HEK293 (cell line): ENCODE data around the gene TRAPPC10.

Experiments
- CTCF ChIA-PET: fragments of 350-600 bp; formaldehyde crosslinking; extraction: SDS; loops from one replicate; lab custom pipeline; 2021; ENCODE audit warnings: antibody characterized with exemption; lab: Yijun Ruan, JAX
- POLR2A ChIA-PET: fragments of 300-600 bp; formaldehyde crosslinking; extraction: SDS; loops from one replicate; lab custom pipeline; 2020; ENCODE audit warnings: antibody characterized with exemption, inconsistent platforms; lab: Yijun Ruan, JAX
- H3K27ac ChIP-seq: fragments of 200-500 bp; sonication (Bioruptor generic); 2 replicates; pipeline ENCODE4 v1.5.1; 2014; ENCODE audit warnings: low read depth, low read length, control low read depth, inconsistent platforms; ENCODE audit errors: extremely low read depth
- H3K36me3 ChIP-seq, 2 experiments: fragments of 200-500 bp in 1 of 2; sonication (Bioruptor generic) in 1 of 2; 1 replicate in 1 of 2; 2 replicates in 1 of 2; pipeline ENCODE4 v1.5.1; 2014 to 2017; ENCODE audit warnings: inconsistent platforms in 2 of 2, low read length in 2 of 2; ENCODE audit not compliant: control insufficient read depth in 2 of 2, insufficient read depth in 1 of 2
- H3K4me1 ChIP-seq: fragments of 200-500 bp; sonication (Bioruptor generic); 2 replicates; pipeline ENCODE4 v1.5.1; 2014; ENCODE audit warnings: mild to moderate bottlenecking, low read length, inconsistent platforms; ENCODE audit not compliant: control insufficient read depth, insufficient read depth
- H3K4me3 ChIP-seq: 2 replicates; pipeline ENCODE4 v1.5.1; 2011; ENCODE audit warnings: low read depth, mild to moderate bottlenecking, control low read depth, low read length, moderate library complexity
- H3K9me3 ChIP-seq: fragments of 200-500 bp; sonication (Bioruptor generic); 2 replicates; pipeline ENCODE4 v1.5.1; 2014; ENCODE audit warnings: low read depth, low read length, inconsistent platforms; ENCODE audit not compliant: control insufficient read depth, insufficient read depth
- BCL11B ChIP-seq: fragments of 450-650 bp; formaldehyde crosslinking; IDR thresholded peaks from 2 replicates; pipeline ENCODE4 v1.5.1; 2016; ENCODE audit warnings: low read depth, missing biosample characterization, missing genetic modification characterization
- GLI2 ChIP-seq: fragments of 450-650 bp; formaldehyde crosslinking; IDR thresholded peaks from 2 replicates; pipeline ENCODE4; 2017; ENCODE audit warnings: missing biosample characterization, missing genetic modification characterization, low read depth, borderline replicate concordance
- MYNN ChIP-seq: fragments of 450-650 bp; formaldehyde crosslinking; IDR thresholded peaks from 2 replicates; pipeline ENCODE4 v1.5.1; 2016; ENCODE audit warnings: missing biosample characterization, missing genetic modification characterization, borderline replicate concordance
- MZF1 ChIP-seq: fragments of 450-650 bp; formaldehyde crosslinking; IDR thresholded peaks from 2 replicates; pipeline ENCODE4 v1.5.1; 2017; ENCODE audit warnings: missing biosample characterization, missing genetic modification characterization, borderline replicate concordance
- WT1 ChIP-seq: fragments of 450-650 bp; formaldehyde crosslinking; IDR thresholded peaks from 2 replicates; pipeline ENCODE4 v1.5.1; 2016; ENCODE audit warnings: missing biosample characterization, missing genetic modification characterization
- YY1 ChIP-seq: fragments of 450-650 bp; formaldehyde crosslinking; IDR thresholded peaks from 2 replicates; pipeline ENCODE4 v1.5.1; 2018; ENCODE audit warnings: missing biosample characterization, missing genetic modification characterization
- ZFP69B ChIP-seq: fragments of 450-650 bp; formaldehyde crosslinking; IDR thresholded peaks from 2 replicates; pipeline ENCODE4 v1.5.1; 2016; ENCODE audit warnings: missing biosample characterization, missing genetic modification characterization
- ZNF140 ChIP-seq: fragments of 450-650 bp; formaldehyde crosslinking; IDR thresholded peaks from 2 replicates; pipeline ENCODE4 v1.5.1; 2016; ENCODE audit warnings: missing biosample characterization, missing genetic modification characterization
- ZNF157 ChIP-seq: fragments of 450-650 bp; formaldehyde crosslinking; IDR thresholded peaks from 2 replicates; pipeline ENCODE4 v1.5.1; 2016; ENCODE audit warnings: missing biosample characterization, missing genetic modification characterization
- ZNF16 ChIP-seq: fragments of 450-650 bp; formaldehyde crosslinking; IDR thresholded peaks from 2 replicates; pipeline ENCODE4 v1.5.1; 2016; ENCODE audit warnings: low read depth, missing biosample characterization, missing genetic modification characterization
- ZNF175 ChIP-seq: fragments of 450-650 bp; formaldehyde crosslinking; IDR thresholded peaks from 2 replicates; pipeline ENCODE4 v1.5.1; 2016; ENCODE audit warnings: missing biosample characterization, missing genetic modification characterization
- ZNF202 ChIP-seq: fragments of 450-650 bp; formaldehyde crosslinking; IDR thresholded peaks from 2 replicates; pipeline ENCODE4 v1.5.1; 2016; ENCODE audit warnings: missing biosample characterization, missing genetic modification characterization, borderline replicate concordance
- ZNF239 ChIP-seq: fragments of 450-650 bp; formaldehyde crosslinking; IDR thresholded peaks from 2 replicates; pipeline ENCODE4 v1.5.1; 2016; ENCODE audit warnings: missing biosample characterization, missing genetic modification characterization
- ZNF248 ChIP-seq: fragments of 450-650 bp; formaldehyde crosslinking; IDR thresholded peaks from 2 replicates; pipeline ENCODE4 v1.5.1; 2017; ENCODE audit warnings: missing biosample characterization, missing genetic modification characterization
- ZNF354C ChIP-seq: fragments of 450-650 bp; formaldehyde crosslinking; IDR thresholded peaks from 2 replicates; pipeline ENCODE4 v1.5.1; 2016; ENCODE audit warnings: missing biosample characterization, missing genetic modification characterization, low read depth, borderline replicate concordance
- ZNF514 ChIP-seq: fragments of 450-650 bp; formaldehyde crosslinking; IDR thresholded peaks from 2 replicates; pipeline ENCODE4 v1.5.1; 2016; ENCODE audit warnings: missing biosample characterization, missing genetic modification characterization
- ZNF629 ChIP-seq: fragments of 450-650 bp; formaldehyde crosslinking; IDR thresholded peaks from 2 replicates; pipeline ENCODE4 v1.5.1; 2017; ENCODE audit warnings: missing biosample characterization, missing genetic modification characterization
- ZNF658 ChIP-seq: fragments of 450-650 bp; formaldehyde crosslinking; IDR thresholded peaks from 2 replicates; pipeline ENCODE4; 2016; ENCODE audit warnings: missing biosample characterization, missing genetic modification characterization
- ZNF707 ChIP-seq: fragments of 450-650 bp; formaldehyde crosslinking; IDR thresholded peaks from 2 replicates; pipeline ENCODE4 v1.5.1; 2016; ENCODE audit warnings: missing biosample characterization, missing genetic modification characterization
- TF ChIP-seq, protein P1 (sequence below): fragments of 450-650 bp; formaldehyde crosslinking; IDR thresholded peaks from 2 replicates; pipeline ENCODE4 v1.5.1; 2016; ENCODE audit warnings: missing biosample characterization, missing genetic modification characterization
- TF ChIP-seq, protein P2 (sequence below): fragments of 450-650 bp; formaldehyde crosslinking; IDR thresholded peaks from 2 replicates; pipeline ENCODE4 v1.5.1; 2017; ENCODE audit warnings: missing biosample characterization, missing genetic modification characterization
- TF ChIP-seq, protein P3 (sequence below): fragments of 450-650 bp; formaldehyde crosslinking; conservative IDR thresholded peaks from 2 replicates; pipeline ENCODE4 v1.5.1; 2016; ENCODE audit warnings: low read depth, missing biosample characterization, missing genetic modification characterization
- TF ChIP-seq, protein P4 (sequence below): fragments of 450-650 bp; formaldehyde crosslinking; IDR thresholded peaks from 2 replicates; pipeline ENCODE4 v1.5.1; 2016; ENCODE audit warnings: missing biosample characterization, missing genetic modification characterization

The TRAPPC10 gene

DNA sequence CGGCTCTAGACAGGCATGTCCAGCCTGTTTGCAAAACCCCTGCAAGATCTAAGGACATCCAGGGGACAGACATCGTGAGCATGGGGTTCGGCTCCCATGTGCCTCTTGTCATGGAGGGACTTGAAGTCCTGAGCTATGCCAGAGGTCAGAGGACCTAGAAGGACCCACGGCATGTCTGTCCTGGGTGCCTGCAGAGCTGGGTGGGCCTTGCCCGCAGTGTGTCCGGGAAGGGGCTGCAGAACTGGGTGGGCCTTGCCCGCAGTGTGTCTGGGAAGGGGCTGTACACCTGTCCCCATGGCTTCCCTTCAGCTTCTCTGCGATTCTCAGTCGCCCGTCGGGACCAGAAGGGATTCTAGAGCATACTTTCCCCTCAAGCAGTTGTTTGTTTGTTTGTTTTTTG is 20.0 kb upstream of the TRAPPC10 start:
- no peak overlapping the region for H3K4me3 ChIP-seq
- no peaks in the 10 kb centered on the region for H3K9me3 ChIP-seq
- H3K36me3 ChIP-seq = no peaks in the 10 kb centered on the region
- no peaks in the 10 kb centered on the region for H3K4me1 ChIP-seq
- POLR2A ChIA-PET = interaction anchor here (1.1 kb wide), 1 partner anchor 19 kb away, joined by 4 read pairs; no protein-coding TSS in a partner anchor
- no peak overlapping the region for H3K27ac ChIP-seq
- TF ChIP-seq, protein P1, sequence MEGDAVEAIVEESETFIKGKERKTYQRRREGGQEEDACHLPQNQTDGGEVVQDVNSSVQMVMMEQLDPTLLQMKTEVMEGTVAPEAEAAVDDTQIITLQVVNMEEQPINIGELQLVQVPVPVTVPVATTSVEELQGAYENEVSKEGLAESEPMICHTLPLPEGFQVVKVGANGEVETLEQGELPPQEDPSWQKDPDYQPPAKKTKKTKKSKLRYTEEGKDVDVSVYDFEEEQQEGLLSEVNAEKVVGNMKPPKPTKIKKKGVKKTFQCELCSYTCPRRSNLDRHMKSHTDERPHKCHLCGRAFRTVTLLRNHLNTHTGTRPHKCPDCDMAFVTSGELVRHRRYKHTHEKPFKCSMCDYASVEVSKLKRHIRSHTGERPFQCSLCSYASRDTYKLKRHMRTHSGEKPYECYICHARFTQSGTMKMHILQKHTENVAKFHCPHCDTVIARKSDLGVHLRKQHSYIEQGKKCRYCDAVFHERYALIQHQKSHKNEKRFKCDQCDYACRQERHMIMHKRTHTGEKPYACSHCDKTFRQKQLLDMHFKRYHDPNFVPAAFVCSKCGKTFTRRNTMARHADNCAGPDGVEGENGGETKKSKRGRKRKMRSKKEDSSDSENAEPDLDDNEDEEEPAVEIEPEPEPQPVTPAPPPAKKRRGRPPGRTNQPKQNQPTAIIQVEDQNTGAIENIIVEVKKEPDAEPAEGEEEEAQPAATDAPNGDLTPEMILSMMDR (tag by site-specific recombination) = no peak
- TF ChIP-seq ZNF514 (tag by site-specific recombination) = no peak
- TF ChIP-seq, protein P2, sequence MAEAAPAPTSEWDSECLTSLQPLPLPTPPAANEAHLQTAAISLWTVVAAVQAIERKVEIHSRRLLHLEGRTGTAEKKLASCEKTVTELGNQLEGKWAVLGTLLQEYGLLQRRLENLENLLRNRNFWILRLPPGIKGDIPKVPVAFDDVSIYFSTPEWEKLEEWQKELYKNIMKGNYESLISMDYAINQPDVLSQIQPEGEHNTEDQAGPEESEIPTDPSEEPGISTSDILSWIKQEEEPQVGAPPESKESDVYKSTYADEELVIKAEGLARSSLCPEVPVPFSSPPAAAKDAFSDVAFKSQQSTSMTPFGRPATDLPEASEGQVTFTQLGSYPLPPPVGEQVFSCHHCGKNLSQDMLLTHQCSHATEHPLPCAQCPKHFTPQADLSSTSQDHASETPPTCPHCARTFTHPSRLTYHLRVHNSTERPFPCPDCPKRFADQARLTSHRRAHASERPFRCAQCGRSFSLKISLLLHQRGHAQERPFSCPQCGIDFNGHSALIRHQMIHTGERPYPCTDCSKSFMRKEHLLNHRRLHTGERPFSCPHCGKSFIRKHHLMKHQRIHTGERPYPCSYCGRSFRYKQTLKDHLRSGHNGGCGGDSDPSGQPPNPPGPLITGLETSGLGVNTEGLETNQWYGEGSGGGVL = no peak
- no peak for TF ChIP-seq MYNN
- TF ChIP-seq MZF1 (tag by site-specific recombination) = no peak
- no peak for TF ChIP-seq YY1 (tag by site-specific recombination)
- TF ChIP-seq, protein P3, sequence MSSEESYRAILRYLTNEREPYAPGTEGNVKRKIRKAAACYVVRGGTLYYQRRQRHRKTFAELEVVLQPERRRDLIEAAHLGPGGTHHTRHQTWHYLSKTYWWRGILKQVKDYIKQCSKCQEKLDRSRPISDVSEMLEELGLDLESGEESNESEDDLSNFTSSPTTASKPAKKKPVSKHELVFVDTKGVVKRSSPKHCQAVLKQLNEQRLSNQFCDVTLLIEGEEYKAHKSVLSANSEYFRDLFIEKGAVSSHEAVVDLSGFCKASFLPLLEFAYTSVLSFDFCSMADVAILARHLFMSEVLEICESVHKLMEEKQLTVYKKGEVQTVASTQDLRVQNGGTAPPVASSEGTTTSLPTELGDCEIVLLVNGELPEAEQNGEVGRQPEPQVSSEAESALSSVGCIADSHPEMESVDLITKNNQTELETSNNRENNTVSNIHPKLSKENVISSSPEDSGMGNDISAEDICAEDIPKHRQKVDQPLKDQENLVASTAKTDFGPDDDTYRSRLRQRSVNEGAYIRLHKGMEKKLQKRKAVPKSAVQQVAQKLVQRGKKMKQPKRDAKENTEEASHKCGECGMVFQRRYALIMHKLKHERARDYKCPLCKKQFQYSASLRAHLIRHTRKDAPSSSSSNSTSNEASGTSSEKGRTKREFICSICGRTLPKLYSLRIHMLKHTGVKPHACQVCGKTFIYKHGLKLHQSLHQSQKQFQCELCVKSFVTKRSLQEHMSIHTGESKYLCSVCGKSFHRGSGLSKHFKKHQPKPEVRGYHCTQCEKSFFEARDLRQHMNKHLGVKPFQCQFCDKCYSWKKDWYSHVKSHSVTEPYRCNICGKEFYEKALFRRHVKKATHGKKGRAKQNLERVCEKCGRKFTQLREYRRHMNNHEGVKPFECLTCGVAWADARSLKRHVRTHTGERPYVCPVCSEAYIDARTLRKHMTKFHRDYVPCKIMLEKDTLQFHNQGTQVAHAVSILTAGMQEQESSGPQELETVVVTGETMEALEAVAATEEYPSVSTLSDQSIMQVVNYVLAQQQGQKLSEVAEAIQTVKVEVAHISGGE = no peak
- no peak for TF ChIP-seq GLI2 (tag by site-specific recombination)
- no peak for TF ChIP-seq ZNF239 (tag by site-specific recombination)
- no peak for TF ChIP-seq ZNF175 (tag by site-specific recombination)
- TF ChIP-seq, protein P4, sequence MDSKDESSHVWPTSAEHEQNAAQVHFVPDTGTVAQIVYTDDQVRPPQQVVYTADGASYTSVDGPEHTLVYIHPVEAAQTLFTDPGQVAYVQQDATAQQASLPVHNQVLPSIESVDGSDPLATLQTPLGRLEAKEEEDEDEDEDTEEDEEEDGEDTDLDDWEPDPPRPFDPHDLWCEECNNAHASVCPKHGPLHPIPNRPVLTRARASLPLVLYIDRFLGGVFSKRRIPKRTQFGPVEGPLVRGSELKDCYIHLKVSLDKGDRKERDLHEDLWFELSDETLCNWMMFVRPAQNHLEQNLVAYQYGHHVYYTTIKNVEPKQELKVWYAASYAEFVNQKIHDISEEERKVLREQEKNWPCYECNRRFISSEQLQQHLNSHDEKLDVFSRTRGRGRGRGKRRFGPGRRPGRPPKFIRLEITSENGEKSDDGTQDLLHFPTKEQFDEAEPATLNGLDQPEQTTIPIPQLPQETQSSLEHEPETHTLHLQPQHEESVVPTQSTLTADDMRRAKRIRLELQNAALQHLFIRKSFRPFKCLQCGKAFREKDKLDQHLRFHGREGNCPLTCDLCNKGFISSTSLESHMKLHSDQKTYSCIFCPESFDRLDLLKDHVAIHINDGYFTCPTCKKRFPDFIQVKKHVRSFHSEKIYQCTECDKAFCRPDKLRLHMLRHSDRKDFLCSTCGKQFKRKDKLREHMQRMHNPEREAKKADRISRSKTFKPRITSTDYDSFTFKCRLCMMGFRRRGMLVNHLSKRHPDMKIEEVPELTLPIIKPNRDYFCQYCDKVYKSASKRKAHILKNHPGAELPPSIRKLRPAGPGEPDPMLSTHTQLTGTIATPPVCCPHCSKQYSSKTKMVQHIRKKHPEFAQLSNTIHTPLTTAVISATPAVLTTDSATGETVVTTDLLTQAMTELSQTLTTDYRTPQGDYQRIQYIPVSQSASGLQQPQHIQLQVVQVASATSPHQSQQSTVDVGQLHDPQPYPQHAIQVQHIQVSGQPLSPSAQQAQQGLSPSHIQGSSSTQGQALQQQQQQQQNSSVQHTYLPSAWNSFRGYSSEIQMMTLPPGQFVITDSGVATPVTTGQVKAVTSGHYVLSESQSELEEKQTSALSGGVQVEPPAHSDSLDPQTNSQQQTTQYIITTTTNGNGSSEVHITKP (tag by site-specific recombination) = no peak
- CTCF ChIA-PET = interaction anchor here (1.4 kb wide), 1 partner anchor 17 kb away, joined by 4 read pairs; no protein-coding TSS in a partner anchor

DNA sequence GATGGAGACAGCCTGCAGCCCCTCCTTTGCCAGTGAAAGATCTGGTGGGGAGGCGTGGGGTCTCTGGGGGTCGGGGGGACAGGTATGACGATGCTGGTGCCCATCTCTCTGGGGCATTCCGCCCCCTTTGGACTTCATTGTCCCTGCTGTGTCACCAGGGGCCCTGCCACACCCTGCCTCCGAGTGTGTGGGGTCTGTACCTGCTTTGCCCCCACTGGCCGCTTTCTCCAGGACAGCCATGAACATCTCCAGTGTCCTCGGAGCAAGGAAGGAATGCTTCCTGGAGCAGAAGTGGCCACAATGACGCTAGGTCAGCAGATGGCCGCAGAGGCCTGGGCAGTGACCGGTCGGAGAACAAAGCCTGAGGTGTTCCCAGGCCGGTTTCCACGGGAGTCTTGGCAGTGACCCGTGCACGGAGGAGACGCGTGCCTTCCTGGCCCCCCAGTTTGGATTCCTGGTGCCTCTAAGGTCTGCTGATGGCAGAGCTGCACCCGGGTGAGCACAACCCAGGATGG is 18.6 kb upstream of the TRAPPC10 start:
- Histone ChIP-seq H3K4me1 (no peaks in the 10 kb centered on the region), H3K36me3 (no peaks in the 10 kb centered on the region), H3K9me3 (no peaks in the 10 kb centered on the region), H3K4me3 (no peak overlapping the region), H3K27ac (no peak overlapping the region)
- ChIA-PET CTCF (interaction anchor here (0.8 kb wide), 1 partner anchor 182 kb away, joined by 3 read pairs; no protein-coding TSS in a partner anchor), POLR2A (no interaction called here)
- TF ChIP-seq ZNF707 (tag by site-specific recombination) = no peak
- TF ChIP-seq BCL11B = no peak
- no peak for TF ChIP-seq WT1 (tag by site-specific recombination)
- TF ChIP-seq ZNF354C (tag by site-specific recombination) = no peak
- no peak for TF ChIP-seq ZNF16
- TF ChIP-seq ZNF140 (tag by site-specific recombination) = no peak
- no peak for TF ChIP-seq ZNF248 (tag by site-specific recombination)
- TF ChIP-seq, protein P1 (tag by site-specific recombination) = no peak
- no peak for TF ChIP-seq ZNF157 (tag by site-specific recombination)
- TF ChIP-seq ZFP69B (tag by site-specific recombination) = no peak
- no peak for TF ChIP-seq ZNF202
- no peak for TF ChIP-seq ZNF658 (tag by site-specific recombination)
- no peak for TF ChIP-seq ZNF629 (tag by site-specific recombination)
